HFFc6 (cell line): ENCODE results near the gene STX5. TPM values are rescaled to one million over a fixed set of nuclear protein-coding genes. Genes with fewer than 3 reads are reported as not detected.
"Not testable (repeated sequence)": the region's sequence is repeated elsewhere in the genome, so short reads cannot be mapped to it uniquely, and the experiment has no call there.

Source experiments
- DNase-seq: peaks from one replicate; pipeline ENCODE4 v3.0.0-alpha.2; 2018
- H3K27ac Mint-ChIP-seq: 2 replicates; pipeline ENCODE4 v1.8.0; 2020; ENCODE audit warnings: mild to moderate bottlenecking, mixed read lengths
- H3K27me3 Mint-ChIP-seq: 2 replicates; pipeline ENCODE4 v1.8.0; 2021; ENCODE audit warnings: mild to moderate bottlenecking, moderate library complexity, mixed read lengths; ENCODE audit not compliant: insufficient read depth
- H3K36me3 Mint-ChIP-seq: 2 replicates; pipeline ENCODE4 v1.8.0; 2021; ENCODE audit warnings: low read depth, mixed read lengths
- H3K4me1 Mint-ChIP-seq: 2 replicates; pipeline ENCODE4 v1.8.0; 2020; ENCODE audit warnings: low read depth, mixed read lengths
- H3K4me3 Mint-ChIP-seq: 2 replicates; pipeline ENCODE4 v1.8.0; 2020; ENCODE audit warnings: mild to moderate bottlenecking, moderate library complexity, mixed read lengths
- H3K9me3 Mint-ChIP-seq: 2 replicates; pipeline ENCODE4 v1.8.0; 2020; ENCODE audit warnings: mild to moderate bottlenecking, mixed read lengths
- CTCF ChIP-seq: fragments of 200-600 bp; sonication (generic); IDR thresholded peaks from 2 replicates; pipeline ENCODE4 v1.5.0; 2021; ENCODE audit warnings: antibody characterized with exemption, mild to moderate bottlenecking
- microRNA-seq: library from miRNA; unstranded; fragments of <30 nt; microRNA quantifications from one replicate; pipeline ENCODE4, GENCODE V29; 2019
- total RNA-seq, 6 experiments: library from RNA; stranded (reverse); fragmentation: NEBNext Ultra II Directional; extraction: Animal tissue kit (Norgen Biotek cat#: 25700); gene quantifications; 2 replicates in 1 of 6; 3 replicates in 5 of 6; pipeline ENCODE4 v1.2.3, GENCODE V29; 2021

Gene STX5
- total RNA-seq, 6 experiments from 2014 or later = 41.4 to 54.6 (median 47.8) TPM

DNA sequence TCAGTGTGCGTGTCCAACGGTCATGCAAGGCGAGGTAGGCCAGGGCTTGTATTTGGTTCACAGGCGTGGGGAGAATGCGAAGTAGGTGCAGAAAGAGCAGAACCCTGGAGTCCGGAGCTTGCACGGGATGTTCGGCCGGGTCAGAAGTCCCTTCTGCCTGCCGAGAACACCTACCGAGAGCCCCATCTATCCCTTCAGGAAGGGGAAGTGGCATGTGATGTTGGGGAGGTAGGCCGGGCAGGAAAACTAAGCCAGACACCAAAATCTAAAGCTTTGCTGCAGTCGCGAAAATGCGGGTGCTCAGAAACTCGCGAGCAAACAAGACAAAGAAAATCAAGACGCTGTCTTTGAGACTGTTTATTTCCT is 61.1 kb downstream of the STX5 start:
- no peak for DNase-seq
- Mint-ChIP-seq H3K36me3 (peaks cover 21% of the 10 kb centered on the region), H3K4me1 (peaks cover 22% of the 10 kb centered on the region), H3K27me3 (no peaks in the 10 kb centered on the region; the same call in 1 of the 2 replicates), H3K4me3 (peak overlapping the region; percentile 93), H3K27ac (peak overlapping the region; percentile 95), H3K9me3 (no peaks in the 10 kb centered on the region)
- TF ChIP-seq CTCF = no peak

- Mint-ChIP-seq H3K4me3 (peak overlapping the region; percentile 97), H3K4me1 (peaks cover 16% of the 10 kb centered on the region), H3K27ac (peak overlapping the region; percentile 59; the same call in 1 of the 2 replicates)
- H3K9me3 Mint-ChIP-seq, H3K27me3 Mint-ChIP-seq, H3K36me3 Mint-ChIP-seq, DNase-seq: not testable (repeated sequence)
Observed at GRCh38 chr11:62760867-62761227, 71.0 kb downstream of the STX5 start.

- Mint-ChIP-seq H3K9me3 (no peaks in the 10 kb centered on the region), H3K4me1 (peaks cover 22% of the 10 kb centered on the region), H3K27ac (no peak overlapping the region), H3K4me3 (no peak overlapping the region), H3K36me3 (peaks cover 4% of the 10 kb centered on the region), H3K27me3 (peaks cover 6% of the 10 kb centered on the region)
- DNase-seq = no peak
- no peak for TF ChIP-seq CTCF
Observed at GRCh38 chr11:62757846-62758788, 73.7 kb downstream of the STX5 start.

Small RNA genes within 50 kb of the gene (microRNA-seq; reads per million reads assigned to microRNA genes)
- gene MIR6514 (3.9 reads per million), gene MIR6748 (not detected)

Other genes with a start within 250 kb of the STX5 start
- 10 to 100 TPM; 14.6 to 18.0 (median 16.9) TPM for gene TUT1, start 240.5 kb downstream of the STX5 start, total RNA-seq
- 100 to 1,000 TPM in 2 of 6 experiments, 10 to 100 TPM in 4; 89.6 to 106 (median 95.8) TPM for gene MTA2, start 230.2 kb downstream of the STX5 start, total RNA-seq
- gene EML3, start 219.3 kb downstream of the STX5 start, total RNA-seq = 10 to 100 TPM; 32.5 to 39.6 (median 36.4) TPM
- 1 to 10 TPM; 2.3 to 4.8 (median 3.2) TPM for gene ROM1, start 218.8 kb downstream of the STX5 start, total RNA-seq
- 10 to 100 TPM; 57.9 to 93.2 (median 63.0) TPM for gene B3GAT3, start 210.1 kb downstream of the STX5 start, total RNA-seq
- gene GANAB, start 185.4 kb downstream of the STX5 start, total RNA-seq = 100 to 1,000 TPM; 331 to 450 (median 416) TPM
- 10 to 100 TPM; 19.1 to 26.6 (median 23.3) TPM for gene INTS5, start 178.7 kb downstream of the STX5 start, total RNA-seq
- gene C11orf98, start 166.8 kb downstream of the STX5 start, total RNA-seq = 10 to 100 TPM; 56.1 to 74.6 (median 64.8) TPM
- gene CSKMT, start 166.7 kb downstream of the STX5 start, total RNA-seq = 10 to 100 TPM; 12.3 to 23.6 (median 17.2) TPM
- gene UQCC3, start 160.4 kb downstream of the STX5 start, total RNA-seq = 10 to 100 TPM in 5 of 6 experiments, 1 to 10 TPM in 1; 9.8 to 14.2 (median 11.3) TPM
- 1 to 10 TPM; 2.8 to 4.5 (median 3.7) TPM for gene LBHD1, start 159.8 kb downstream of the STX5 start, total RNA-seq
- 100 to 1,000 TPM in 3 of 6 experiments, 10 to 100 TPM in 3; 85.2 to 114 (median 96.5) TPM for gene UBXN1, start 153.0 kb downstream of the STX5 start, total RNA-seq
- gene LRRN4CL, start 142.5 kb downstream of the STX5 start, total RNA-seq = 1 to 10 TPM; 1.2 to 4.0 (median 1.4) TPM
- gene BSCL2, start 124.6 kb downstream of the STX5 start, total RNA-seq = 10 to 100 TPM; 50.7 to 67.4 (median 56.8) TPM
- gene GNG3, start 124.4 kb downstream of the STX5 start, total RNA-seq = not detected
- 10 to 100 TPM; 34.5 to 44.6 (median 41.6) TPM for gene HNRNPUL2, start 104.6 kb downstream of the STX5 start, total RNA-seq
- 10 to 100 TPM; 46.2 to 52.7 (median 50.0) TPM for gene TTC9C, start 103.6 kb downstream of the STX5 start, total RNA-seq
- 10 to 100 TPM in 1 of 6 experiments, 1 to 10 TPM in 5; 7.9 to 10.8 (median 8.9) TPM for gene ZBTB3, start 77.9 kb downstream of the STX5 start, total RNA-seq
- gene POLR2G, start 70.5 kb downstream of the STX5 start, total RNA-seq = 10 to 100 TPM; 77.6 to 83.8 (median 81.4) TPM
- 10 to 100 TPM in 5 of 6 experiments, 1 to 10 TPM in 1; 9.9 to 12.7 (median 10.6) TPM for gene TAF6L, start 60.7 kb downstream of the STX5 start, total RNA-seq
- 10 to 100 TPM; 47.2 to 66.3 (median 52.7) TPM for gene TMEM179B, start 44.6 kb downstream of the STX5 start, total RNA-seq
- 10 to 100 TPM; 12.8 to 15.0 (median 13.6) TPM for gene TMEM223, start 40.0 kb downstream of the STX5 start, total RNA-seq
- gene NXF1, start 26.6 kb downstream of the STX5 start, total RNA-seq = 10 to 100 TPM; 51.5 to 57.7 (median 55.0) TPM
- not detected for gene TEX54, start 790 bp upstream of the STX5 start, total RNA-seq
- gene WDR74, start 7.5 kb upstream of the STX5 start, total RNA-seq = 10 to 100 TPM; 37.4 to 49.2 (median 41.0) TPM
- gene SLC3A2, start 48.8 kb upstream of the STX5 start, total RNA-seq = 100 to 1,000 TPM; 140 to 206 (median 180) TPM
- not detected for gene CHRM1, start 89.3 kb upstream of the STX5 start, total RNA-seq
- not detected for gene SLC22A6, start 152.9 kb upstream of the STX5 start, total RNA-seq
- not detected for gene SLC22A8, start 183.8 kb upstream of the STX5 start, total RNA-seq